ENCODE measurements around the gene BACE2. TPM values are rescaled to one million over a fixed set of nuclear protein-coding genes. Genes with fewer than 3 reads are reported as not detected.

BACE2 gene
- total and polyA plus RNA-seq, 2 of the 13 experiments (the other 11 are each of a cell fraction or from before 2014, with no cell fraction given) = 0.07 to 0.11 TPM

GRCh38 chr21:41128981-41129380 lies 39.0 kb upstream of the BACE2 start:
- BruUV-seq (replicated peaks) = no TSS peak
- ChIA-PET POLR2A (no interaction called here), CTCF (ENCODE audit: low intra/inter-chr PET ratio, low total read pairs) (no interaction called here)
- H3K27ac ChIP-seq (ENCODE audit: extremely low read length, insufficient read depth, low read length) = no peak overlapping the region
- H3K79me2 ChIP-seq (ENCODE audit: insufficient read depth, low read length) = no peaks in the 10 kb centered on the region
- peaks cover 0 to 8% of the 10 kb centered on the region in 2 experiments; a peak in 2 of 5 replicates for H3K27me3 ChIP-seq (ENCODE audit: control insufficient read depth in 1 of 2, insufficient read depth in 2 of 2, low read length in 2 of 2)
- no peaks in the 10 kb centered on the region for H3K9me3 ChIP-seq (ENCODE audit: low read length)
- TF ChIP-seq STAT6 (CRISPR knock-in tag; IDR thresholded peaks at IDR 0.05; ENCODE audit: borderline replicate concordance) = no peak
- TF ChIP-seq ZNF598 (CRISPR knock-in tag; IDR thresholded peaks at IDR 0.05; ENCODE audit: borderline replicate concordance) = no peak
- TF ChIP-seq ZNF124 (CRISPR knock-in tag; IDR thresholded peaks at IDR 0.05) = no peak
- no peak for TF ChIP-seq ESRRA (CRISPR knock-in tag; IDR thresholded peaks at IDR 0.05; ENCODE audit: low read depth)
- no peak for TF ChIP-seq ZNF230 (CRISPR knock-in tag; IDR thresholded peaks at IDR 0.05)
- ATAC-seq (no peak), DNase-seq (ENCODE audit: low spot score) (no peak), FAIRE-seq (no peak)
- H3K36me3 ChIP-seq (replicated peaks in 1 of 2; ENCODE audit: control insufficient read depth in 1 of 2, insufficient read depth in 2 of 2, low read length in 2 of 2) = no peaks in the 10 kb centered on the region
- no peaks in the 10 kb centered on the region for H4K20me1 ChIP-seq (ENCODE audit: insufficient read depth, low read length)
- intact Hi-C loops (cut with micrococcal nuclease; ENCODE audit: unreplicated experiment) (no loop called here), in situ Hi-C loops (cut with HindIII; ENCODE audit: extremely low pct_ligation_motif_present, low pct_unique_long_range_greater_than_20kb) (no loop called here)
- no peak overlapping the region for H3K4me2 ChIP-seq (ENCODE audit: low read depth, low read length)
- no peak overlapping the region for H3K9ac ChIP-seq (ENCODE audit: insufficient read depth, low read depth, low read length)
- H3K4me1 ChIP-seq (ENCODE audit: insufficient read depth, low read length) = no peaks in the 10 kb centered on the region
- no peak overlapping the region for H3K4me3 ChIP-seq (replicated peaks in 1 of 3; ENCODE audit: insufficient read depth in 1 of 3, low read depth in 2 of 3, low read length in 3 of 3)
- no peak overlapping the region for H2AFZ ChIP-seq (ENCODE audit: low read length)

GRCh38 chr21:41130883-41131282 lies 37.1 kb upstream of the BACE2 start:
- Histone ChIP-seq H3K9ac (ENCODE audit: insufficient read depth, low read depth, low read length) (no peak overlapping the region), H3K4me2 (ENCODE audit: low read depth, low read length) (no peak overlapping the region), H2AFZ (ENCODE audit: low read length) (no peak overlapping the region), H3K36me3 (replicated peaks in 1 of 2; ENCODE audit: control insufficient read depth in 1 of 2, insufficient read depth in 2 of 2, low read length in 2 of 2) (no peaks in the 10 kb centered on the region), H3K27ac (ENCODE audit: extremely low read length, insufficient read depth, low read length) (no peak overlapping the region), H3K79me2 (ENCODE audit: insufficient read depth, low read length) (no peaks in the 10 kb centered on the region), H4K20me1 (ENCODE audit: insufficient read depth, low read length) (no peaks in the 10 kb centered on the region), H3K9me3 (ENCODE audit: low read length) (no peaks in the 10 kb centered on the region), H3K4me3 (replicated peaks in 1 of 3; ENCODE audit: insufficient read depth in 1 of 3, low read depth in 2 of 3, low read length in 3 of 3) (no peak overlapping the region), H3K27me3 (ENCODE audit: control insufficient read depth in 1 of 2, insufficient read depth in 2 of 2, low read length in 2 of 2) (no peaks in the 10 kb centered on the region; a peak in 1 of 5 replicates), H3K4me1 (ENCODE audit: insufficient read depth, low read length) (no peaks in the 10 kb centered on the region)
- DNase-seq (ENCODE audit: low spot score) (no peak), ATAC-seq (no peak), FAIRE-seq (no peak)
- ChIA-PET POLR2A (no interaction called here), CTCF (ENCODE audit: low intra/inter-chr PET ratio, low total read pairs) (no interaction called here)
- intact Hi-C loops (cut with micrococcal nuclease; ENCODE audit: unreplicated experiment) (no loop called here), in situ Hi-C loops (cut with HindIII; ENCODE audit: extremely low pct_ligation_motif_present, low pct_unique_long_range_greater_than_20kb) (no loop called here)
- WGBS (ENCODE audit: low lambda C conversion rate) = 0% methylated on average over 3 of the region's 3 CpGs
- no TSS peak for BruUV-seq (replicated peaks)
- TF ChIP-seq FIP1L1 (IDR thresholded peaks at IDR 0.05; ENCODE audit: borderline replicate concordance, insufficient read depth, low read depth, low read length) (no peak), CREB3 (CRISPR knock-in tag; IDR thresholded peaks at IDR 0.05) (no peak), E2F1 (CRISPR knock-in tag; IDR thresholded peaks at IDR 0.05) (no peak), FOXA3 (CRISPR knock-in tag; IDR thresholded peaks at IDR 0.05) (no peak), THYN1 (CRISPR knock-in tag; IDR thresholded peaks at IDR 0.05; ENCODE audit: borderline replicate concordance, low read depth) (no peak), ZNF576 (CRISPR knock-in tag; IDR thresholded peaks at IDR 0.05) (no peak), SMAD3 (CRISPR knock-in tag; IDR thresholded peaks at IDR 0.05) (no peak), ELF4 (CRISPR knock-in tag; IDR thresholded peaks at IDR 0.05; ENCODE audit: borderline replicate concordance) (no peak), ZNF816 (CRISPR knock-in tag; IDR thresholded peaks at IDR 0.05; ENCODE audit: borderline replicate concordance) (no peak), ZNF296 (CRISPR knock-in tag; conservative IDR thresholded peaks at IDR 0.05) (no peak)
